Activated T-cell treated with anti-CD3 and anti-CD28 coated beads, Interleukin-2, amount 50 U/mL, for 4 hours (primary cell): Measurements from ENCODE around the gene SYT1. TPM values are rescaled to one million over a fixed set of nuclear protein-coding genes. Genes with fewer than 3 reads are reported as not detected.
"Not testable (repeated sequence)": the region's sequence is repeated elsewhere in the genome, so short reads cannot be mapped to it uniquely, and the experiment has no call there.

Source experiments
- ATAC-seq, 2 donors: fragments of 200-7000 bp; cut with Tn5 transposase; one replicate each; pipeline ENCODE4 v1.10.0; 2021
- DNase-seq: peaks from one replicate; pipeline ENCODE4 v3.0.0-alpha.2; 2020
- H3K27me3 Mint-ChIP-seq: one replicate; pipeline ENCODE4 v1.8.0; 2021; ENCODE audit warnings: low read depth, mixed read lengths
- H3K36me3 Mint-ChIP-seq: one replicate; pipeline ENCODE4 v1.8.0; 2022; ENCODE audit warnings: mixed read lengths; ENCODE audit not compliant: insufficient read depth
- H3K4me1 Mint-ChIP-seq: one replicate; pipeline ENCODE4 v1.8.0; 2021; ENCODE audit warnings: low read depth, mixed read lengths
- H3K4me3 Mint-ChIP-seq: one replicate; pipeline ENCODE4 v1.8.0; 2021; ENCODE audit warnings: mild to moderate bottlenecking, moderate library complexity, mixed read lengths
- H3K9me3 Mint-ChIP-seq: one replicate; pipeline ENCODE4 v1.8.0; 2021; ENCODE audit warnings: mixed read lengths
- total RNA-seq, 3 donors: library from RNA; stranded (reverse); gene quantifications; one replicate each; pipeline ENCODE4 v1.2.1, GENCODE V29; 2021

The SYT1 gene
- total RNA-seq, 3 donors from 2014 or later: 0.16 TPM; not detected in 2

DNA sequence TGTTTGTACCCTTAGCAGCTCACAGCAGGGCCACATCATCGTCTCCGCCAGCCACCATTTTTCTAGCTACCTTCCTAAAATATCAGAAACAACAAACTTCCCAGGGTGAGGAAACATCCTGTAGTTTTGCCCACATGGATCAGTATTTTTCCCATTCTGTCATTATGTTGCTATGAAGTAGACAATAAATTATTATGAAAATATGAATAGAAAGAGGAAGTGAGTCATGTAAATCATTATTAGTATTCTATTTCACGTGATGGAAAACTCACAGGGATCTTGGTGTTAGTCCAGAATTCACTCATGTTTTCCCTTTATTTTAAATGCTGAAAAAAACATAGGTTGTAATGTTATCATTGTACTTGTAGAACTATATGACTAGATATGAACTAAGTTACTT is 319.4 kb downstream of the SYT1 start:
- H3K4me3 Mint-ChIP-seq: no peak overlapping the region
- no peak for ATAC-seq
- H3K27me3 Mint-ChIP-seq: no peaks in the 10 kb centered on the region
- no peaks in the 10 kb centered on the region for H3K36me3 Mint-ChIP-seq
- peaks cover 3% of the 10 kb centered on the region for H3K9me3 Mint-ChIP-seq
- H3K4me1 Mint-ChIP-seq: no peaks in the 10 kb centered on the region
- DNase-seq: no peak

DNA sequence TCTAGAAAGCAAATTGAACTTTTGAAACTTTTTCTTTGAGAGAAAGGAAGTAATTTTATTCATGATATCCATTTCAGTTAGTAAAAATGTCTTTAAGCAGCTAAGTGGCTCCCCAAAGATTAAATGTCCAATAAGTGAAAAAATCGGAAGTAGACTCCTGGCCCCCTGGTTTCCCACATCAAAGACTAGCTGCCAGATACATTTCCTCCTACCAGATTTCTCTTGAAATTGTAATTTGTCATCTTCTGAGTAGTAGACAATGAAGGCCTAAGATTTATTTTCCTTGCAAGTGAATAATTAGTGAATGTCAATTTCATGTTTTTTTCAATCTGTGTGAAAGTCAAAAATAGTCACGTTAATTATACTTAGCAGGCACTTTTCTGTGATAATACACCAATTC is 321.9 kb downstream of the SYT1 start:
- no peaks in the 10 kb centered on the region for H3K27me3 Mint-ChIP-seq
- H3K4me1 Mint-ChIP-seq: no peaks in the 10 kb centered on the region
- H3K9me3 Mint-ChIP-seq: peaks cover 3% of the 10 kb centered on the region
- no peak overlapping the region for H3K4me3 Mint-ChIP-seq
- H3K36me3 Mint-ChIP-seq: no peaks in the 10 kb centered on the region
- DNase-seq (no peak), ATAC-seq (no peak)

DNA sequence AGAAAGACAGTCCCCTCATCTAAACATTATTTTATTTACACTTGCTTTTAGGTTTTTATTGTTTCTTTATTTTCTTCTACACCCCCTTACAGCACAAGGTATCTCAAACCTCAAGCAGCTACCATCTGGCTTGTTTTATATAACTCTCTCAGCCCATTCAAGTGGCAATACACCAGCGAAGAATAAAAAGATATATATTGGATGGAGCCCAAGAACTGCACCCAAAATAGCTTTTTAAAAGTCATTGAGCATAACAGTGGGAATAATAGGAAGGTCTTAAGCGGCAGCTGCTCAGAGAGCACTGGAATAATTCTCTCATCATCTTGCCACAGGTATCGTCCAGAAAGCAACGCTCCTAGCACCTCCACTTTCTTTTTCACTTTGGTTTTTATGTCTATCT is 322.5 kb downstream of the SYT1 start:
- DNase-seq (no peak), ATAC-seq (no peak)
- Mint-ChIP-seq H3K36me3 (no peaks in the 10 kb centered on the region), H3K4me1 (no peaks in the 10 kb centered on the region), H3K4me3 (no peak overlapping the region), H3K9me3 (peaks cover 3% of the 10 kb centered on the region), H3K27me3 (no peaks in the 10 kb centered on the region)

DNA sequence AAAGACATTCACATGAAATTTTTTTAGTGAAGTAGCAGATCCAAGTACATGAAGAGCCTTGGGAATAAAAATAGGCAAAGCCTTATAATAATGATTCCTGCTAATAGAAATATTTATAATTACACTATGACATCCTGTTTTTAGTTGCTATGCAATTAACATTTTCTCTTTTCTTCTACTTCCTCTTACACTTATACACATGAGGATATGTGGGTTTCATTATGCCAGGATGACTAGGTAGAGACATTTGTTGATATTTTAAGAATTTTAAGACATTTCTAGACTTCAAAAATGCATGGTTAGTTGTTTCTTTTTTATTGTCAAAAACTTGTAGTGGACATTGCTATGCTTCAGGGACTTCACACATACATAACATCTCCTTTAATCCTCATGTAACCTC is 326.8 kb downstream of the SYT1 start:
- no peaks in the 10 kb centered on the region for H3K36me3 Mint-ChIP-seq
- no peaks in the 10 kb centered on the region for H3K27me3 Mint-ChIP-seq
- no peak overlapping the region for H3K4me3 Mint-ChIP-seq
- H3K9me3 Mint-ChIP-seq: peaks cover 4% of the 10 kb centered on the region
- DNase-seq: no peak
- H3K4me1 Mint-ChIP-seq: no peaks in the 10 kb centered on the region
- no peak for ATAC-seq

DNA sequence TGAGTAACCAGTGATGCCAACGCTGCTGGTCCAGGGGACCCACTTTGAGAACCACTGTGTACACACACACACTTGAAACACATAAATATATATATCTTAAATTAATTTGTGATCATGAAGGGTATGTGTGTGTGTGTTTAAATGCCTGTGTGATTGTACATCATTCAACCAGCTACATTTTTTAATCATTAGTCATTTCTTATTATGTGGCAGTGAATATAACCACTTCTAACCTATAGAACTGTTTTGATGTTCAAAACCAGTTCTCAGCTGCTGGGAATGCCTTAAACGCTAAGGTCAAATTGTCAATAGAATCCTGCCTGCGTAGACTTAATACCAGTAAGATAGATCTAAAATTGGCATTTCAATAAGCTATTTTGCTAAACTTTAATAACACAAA is 330.0 kb downstream of the SYT1 start:
- Mint-ChIP-seq H3K4me3 (no peak overlapping the region), H3K4me1 (no peaks in the 10 kb centered on the region), H3K9me3 (peaks cover 4% of the 10 kb centered on the region), H3K27me3 (no peaks in the 10 kb centered on the region), H3K36me3 (no peaks in the 10 kb centered on the region)
- DNase-seq (no peak), ATAC-seq (no peak)

DNA sequence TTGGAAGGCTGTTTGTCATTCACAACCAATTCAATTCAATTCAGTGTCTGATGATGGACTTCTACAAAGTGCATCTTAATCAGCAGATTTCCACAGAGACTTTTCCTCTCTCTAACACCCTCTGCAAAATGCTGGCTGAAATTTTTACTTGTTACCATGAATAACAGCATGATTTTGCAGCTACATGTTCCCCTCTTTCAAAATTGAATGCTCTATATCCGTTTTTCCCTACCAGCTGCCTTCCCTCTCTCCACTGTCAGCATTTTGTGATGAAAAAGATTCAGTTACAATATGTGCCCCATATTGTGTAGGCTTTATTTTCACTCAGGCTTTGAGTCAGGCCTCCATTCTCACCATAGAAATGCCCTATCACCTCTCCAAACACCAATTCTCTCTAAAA is 334.6 kb downstream of the SYT1 start:
- Mint-ChIP-seq H3K9me3 (peaks cover 4% of the 10 kb centered on the region), H3K4me3 (no peak overlapping the region), H3K36me3 (no peaks in the 10 kb centered on the region), H3K4me1 (no peaks in the 10 kb centered on the region), H3K27me3 (no peaks in the 10 kb centered on the region)
- ATAC-seq: no peak
- DNase-seq: no peak

DNA sequence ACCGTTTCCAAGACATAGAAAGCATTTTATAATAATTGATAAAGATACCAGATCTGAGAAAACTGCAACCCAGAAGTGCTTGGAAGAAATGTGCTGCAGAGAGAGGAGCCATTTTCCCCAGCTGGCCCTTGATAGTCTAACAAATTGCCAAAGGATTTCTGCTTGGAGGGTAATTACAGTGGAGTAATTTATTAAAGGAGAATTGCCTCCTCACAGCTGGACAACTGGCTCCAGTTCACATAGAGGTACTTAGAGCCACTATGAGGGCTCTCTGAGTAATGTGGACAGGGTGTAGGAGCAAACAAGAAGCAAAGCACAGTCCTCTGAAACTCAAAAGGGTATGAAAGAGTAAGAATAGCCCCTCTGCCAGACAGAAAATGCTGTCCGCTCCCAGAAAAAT is 335.6 kb downstream of the SYT1 start:
- H3K27me3 Mint-ChIP-seq: no peaks in the 10 kb centered on the region
- no peaks in the 10 kb centered on the region for H3K9me3 Mint-ChIP-seq
- H3K4me3 Mint-ChIP-seq: no peak overlapping the region

DNA sequence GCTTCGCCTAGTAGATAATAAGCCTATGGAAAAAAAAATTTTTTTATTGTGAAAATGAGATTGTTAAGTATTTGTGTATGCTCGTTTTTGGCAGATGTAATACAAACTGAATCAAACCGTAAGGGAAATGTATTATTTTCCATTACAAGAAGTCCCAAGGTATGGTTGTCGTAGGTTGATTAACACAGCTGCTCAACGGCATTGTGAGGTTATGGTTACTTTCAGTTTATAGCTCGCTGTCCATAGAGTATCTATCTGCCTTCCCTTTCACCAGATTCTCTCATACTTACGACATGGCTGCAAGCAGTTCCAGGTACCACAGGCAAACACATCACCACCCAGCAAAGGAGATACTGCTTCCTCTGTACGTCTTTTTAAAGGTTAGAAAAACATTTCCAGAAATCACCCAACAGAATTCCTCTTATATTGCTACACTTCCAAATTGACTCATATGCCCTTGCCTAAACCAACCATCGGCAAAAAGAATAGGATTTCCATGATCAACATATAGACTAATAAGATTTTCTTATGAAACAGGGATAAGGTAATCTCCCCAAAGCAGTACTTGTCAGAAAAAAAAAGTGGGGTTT is 338.6 kb downstream of the SYT1 start:
- no peaks in the 10 kb centered on the region for H3K36me3 Mint-ChIP-seq
- DNase-seq: no peak
- H3K4me1 Mint-ChIP-seq: no peaks in the 10 kb centered on the region
- H3K9me3 Mint-ChIP-seq: peaks cover 2% of the 10 kb centered on the region
- no peaks in the 10 kb centered on the region for H3K27me3 Mint-ChIP-seq
- ATAC-seq: no peak
- H3K4me3 Mint-ChIP-seq: no peak overlapping the region

More for the DNA sequence above, 335.6 kb downstream of the SYT1 start:
- ATAC-seq: no peak
- Mint-ChIP-seq H3K4me1 (no peaks in the 10 kb centered on the region), H3K36me3 (no peaks in the 10 kb centered on the region)
- DNase-seq: no peak

DNA sequence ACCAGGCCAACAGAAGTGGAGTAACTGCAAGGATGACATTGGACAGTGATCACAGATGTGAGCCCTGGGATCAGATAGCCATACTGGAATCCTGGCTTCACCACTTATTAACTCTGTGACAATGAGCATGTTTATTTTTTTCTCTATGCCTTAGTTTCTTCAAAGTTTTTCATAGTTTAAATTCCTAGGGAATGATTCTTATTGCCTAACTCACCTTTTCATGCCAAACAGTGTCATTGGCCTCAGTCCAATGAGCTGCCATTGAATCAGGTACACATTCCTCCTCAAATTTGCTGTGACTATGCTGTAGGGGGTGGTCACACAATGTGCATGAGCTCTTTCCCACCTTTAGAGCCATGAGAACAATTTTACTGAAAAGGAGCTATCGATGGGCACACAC is 342.3 kb downstream of the SYT1 start:
- H3K36me3 Mint-ChIP-seq: no peaks in the 10 kb centered on the region
- peaks cover 12% of the 10 kb centered on the region for H3K9me3 Mint-ChIP-seq
- no peaks in the 10 kb centered on the region for H3K4me1 Mint-ChIP-seq
- H3K27me3 Mint-ChIP-seq: no peaks in the 10 kb centered on the region
- no peak overlapping the region for H3K4me3 Mint-ChIP-seq
- no peak for ATAC-seq
- DNase-seq: no peak

DNA sequence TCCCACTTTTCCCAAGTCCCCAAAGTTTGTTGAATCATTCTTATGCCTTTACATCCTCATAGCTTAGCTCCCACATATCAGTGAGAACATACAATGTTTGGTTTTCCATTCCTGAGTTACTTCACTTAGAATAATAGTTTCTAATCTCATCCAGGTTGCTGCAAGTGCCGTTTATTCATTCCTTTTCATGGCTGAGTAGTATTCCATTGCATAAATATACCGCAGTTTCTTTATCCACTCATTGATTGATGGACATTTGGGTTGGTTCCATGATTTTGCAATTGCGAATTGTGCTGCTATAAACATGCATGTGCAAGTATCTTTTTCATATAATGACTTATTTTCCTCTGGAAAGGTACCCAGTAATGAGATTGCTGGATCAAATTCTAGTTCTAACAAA is 345.8 kb downstream of the SYT1 start:
- H3K9me3 Mint-ChIP-seq: peaks cover 14% of the 10 kb centered on the region
- not testable (repeated sequence) for ATAC-seq, H3K4me1 Mint-ChIP-seq, H3K36me3 Mint-ChIP-seq, DNase-seq, H3K27me3 Mint-ChIP-seq, H3K4me3 Mint-ChIP-seq

DNA sequence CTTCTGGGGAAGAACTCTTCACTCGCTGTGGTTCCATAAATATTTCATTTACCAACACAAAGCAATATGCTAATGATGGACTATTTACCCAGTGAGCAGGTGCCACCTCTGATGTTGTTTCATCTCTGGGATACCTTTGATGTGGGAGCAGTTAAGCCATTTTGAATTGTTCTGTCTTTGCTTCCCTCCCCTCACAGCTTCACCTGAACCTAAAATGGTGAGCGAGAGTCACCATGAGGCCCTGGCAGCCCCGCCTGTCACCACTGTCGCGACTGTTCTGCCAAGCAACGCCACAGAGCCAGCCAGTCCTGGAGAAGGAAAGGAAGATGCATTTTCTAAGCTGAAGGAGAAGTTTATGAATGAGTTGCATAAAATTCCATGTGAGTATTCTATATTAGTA is 352.7 kb downstream of the SYT1 start:
- ATAC-seq (no peak), DNase-seq (no peak)
- Mint-ChIP-seq H3K27me3 (no peaks in the 10 kb centered on the region), H3K4me3 (no peak overlapping the region), H3K4me1 (no peaks in the 10 kb centered on the region), H3K9me3 (peaks cover 12% of the 10 kb centered on the region), H3K36me3 (no peaks in the 10 kb centered on the region)

DNA sequence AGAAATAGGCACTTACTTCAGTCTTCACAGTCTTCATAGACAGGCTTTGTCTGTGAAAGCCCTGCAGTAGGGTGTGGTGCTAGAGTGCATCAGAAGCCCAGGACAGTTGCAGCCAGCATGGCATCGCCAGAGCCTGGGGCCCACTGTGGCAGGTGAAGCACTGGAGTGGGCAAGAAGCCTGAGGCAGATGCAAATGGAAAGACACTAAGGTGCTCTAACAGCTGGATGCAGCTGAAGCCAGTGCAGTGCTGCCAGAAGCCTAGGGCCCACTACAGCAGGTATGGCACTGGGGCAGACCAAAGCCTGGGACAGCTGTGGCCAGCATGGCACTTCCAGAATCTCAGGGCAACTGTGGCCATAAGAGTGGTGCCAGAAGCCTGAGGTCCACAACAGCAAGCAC is 358.6 kb downstream of the SYT1 start:
- no peak for DNase-seq
- ATAC-seq: no peak
- Mint-ChIP-seq H3K27me3 (no peaks in the 10 kb centered on the region), H3K4me1 (no peaks in the 10 kb centered on the region), H3K4me3 (no peak overlapping the region), H3K9me3 (peaks cover 16% of the 10 kb centered on the region), H3K36me3 (peaks cover 2% of the 10 kb centered on the region)

DNA sequence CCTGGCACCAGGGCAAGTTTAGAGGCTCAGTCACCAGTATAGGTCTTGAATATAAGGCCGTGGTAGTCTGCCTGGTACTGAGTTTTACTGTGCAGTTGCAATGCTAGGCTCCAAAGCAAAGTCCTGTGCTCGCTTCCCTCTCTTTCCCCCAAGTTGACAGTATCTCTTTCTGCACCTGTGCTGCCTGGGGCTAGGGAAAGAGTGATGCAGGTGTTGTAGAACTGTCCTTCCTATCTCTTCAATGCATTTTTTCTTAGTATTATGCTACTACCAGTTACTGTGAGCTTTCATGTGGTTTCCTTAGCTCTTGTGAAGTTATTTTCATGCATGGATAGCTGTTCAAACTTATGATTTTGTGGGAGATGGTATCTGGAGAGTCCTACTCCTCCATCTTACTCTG is 359.2 kb downstream of the SYT1 start:
- no peaks in the 10 kb centered on the region for H3K4me1 Mint-ChIP-seq

DNA sequence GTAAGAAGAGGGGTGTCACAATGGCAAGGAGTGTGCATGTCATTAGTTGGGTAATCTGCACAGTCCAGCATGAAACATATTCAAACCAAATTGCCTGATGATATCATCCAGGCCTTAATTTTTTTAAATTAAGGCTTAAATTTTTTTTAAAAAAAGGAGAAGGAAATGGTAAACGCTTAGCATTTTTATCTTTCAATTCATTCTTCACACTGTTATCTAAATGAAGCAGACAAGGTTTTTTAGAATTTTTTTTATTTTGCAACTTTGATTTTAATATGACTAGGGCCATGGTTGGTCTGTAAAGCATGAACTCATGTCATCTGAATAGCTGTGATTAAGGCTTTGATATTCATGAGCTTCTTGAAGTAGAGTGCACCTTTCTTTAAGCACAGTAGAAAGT is 362.5 kb downstream of the SYT1 start:
- ATAC-seq (no peak), DNase-seq (no peak)
- H3K27me3 Mint-ChIP-seq: no peaks in the 10 kb centered on the region
- H3K4me3 Mint-ChIP-seq: no peak overlapping the region
- peaks cover 2% of the 10 kb centered on the region for H3K36me3 Mint-ChIP-seq
- H3K9me3 Mint-ChIP-seq: peaks cover 8% of the 10 kb centered on the region
- no peaks in the 10 kb centered on the region for H3K4me1 Mint-ChIP-seq

More for the DNA sequence above, 359.2 kb downstream of the SYT1 start:
- Mint-ChIP-seq H3K36me3 (peaks cover 2% of the 10 kb centered on the region), H3K27me3 (no peaks in the 10 kb centered on the region), H3K9me3 (peaks cover 16% of the 10 kb centered on the region), H3K4me3 (no peak overlapping the region)
- ATAC-seq: no peak
- DNase-seq: no peak

DNA sequence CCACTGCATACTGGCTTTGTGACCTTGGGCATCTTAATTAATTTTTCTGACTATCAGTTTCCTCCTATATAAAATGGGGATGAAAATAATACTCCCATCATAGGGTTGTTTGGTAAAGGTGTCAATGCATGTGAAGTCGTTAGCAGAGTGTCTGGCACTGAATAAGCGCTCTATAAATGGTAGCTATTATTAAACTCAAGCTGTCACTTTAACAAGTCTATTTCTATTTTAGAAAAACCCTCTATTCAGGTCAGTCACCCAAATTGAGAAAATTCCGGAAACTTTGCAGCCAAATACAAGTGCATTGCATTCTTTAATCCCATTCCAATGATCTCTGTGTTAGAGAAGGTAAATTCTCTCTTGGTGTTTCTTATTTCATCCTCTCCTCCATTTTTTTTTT is 363.1 kb downstream of the SYT1 start:
- Mint-ChIP-seq H3K4me1 (no peaks in the 10 kb centered on the region), H3K4me3 (no peak overlapping the region), H3K27me3 (no peaks in the 10 kb centered on the region), H3K36me3 (peaks cover under 1% of the 10 kb centered on the region), H3K9me3 (peaks cover 5% of the 10 kb centered on the region)
- no peak for DNase-seq
- ATAC-seq: no peak

DNA sequence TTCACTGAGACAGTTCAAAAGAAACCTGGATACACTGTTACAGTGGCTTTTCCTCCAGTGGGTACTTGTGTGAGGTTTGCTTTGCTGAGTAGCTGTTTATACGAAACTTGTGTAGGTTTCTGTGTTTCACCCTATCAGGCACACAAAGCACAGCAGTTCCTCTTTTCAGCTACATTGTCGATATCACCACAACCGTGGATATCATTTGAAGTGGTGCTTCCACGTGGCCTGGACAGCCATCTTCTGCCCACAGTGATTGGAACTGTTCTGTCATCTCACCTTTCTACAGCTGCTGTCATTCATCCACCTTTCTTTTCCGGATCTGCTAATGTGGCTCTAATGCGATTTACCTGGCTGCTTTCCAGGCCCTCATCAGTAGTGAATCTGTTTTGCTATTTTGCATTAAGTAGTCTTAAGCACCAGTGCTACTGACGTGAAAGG is 368.8 kb downstream of the SYT1 start:
- DNase-seq: no peak
- Mint-ChIP-seq H3K4me3 (no peak overlapping the region), H3K36me3 (no peaks in the 10 kb centered on the region), H3K27me3 (no peaks in the 10 kb centered on the region), H3K9me3 (peaks cover 8% of the 10 kb centered on the region), H3K4me1 (no peaks in the 10 kb centered on the region)
- ATAC-seq: no peak
